H1 (cell line): Measurements from ENCODE around the gene CLPX. TPM values are rescaled to one million over a fixed set of nuclear protein-coding genes. Genes with fewer than 3 reads are reported as not detected.
"Not testable (repeated sequence)": the region's sequence is repeated elsewhere in the genome, so short reads cannot be mapped to it uniquely, and the experiment has no call there.

Source experiments
- CTCF ChIA-PET: fragments of 300-600 bp; sonication (Branson Sonifier 250); formaldehyde crosslinking; loops from one replicate; lab custom pipeline; 2021; ENCODE audit not compliant: partially characterized antibody; lab: Charles Lee
- POLR2A ChIA-PET: fragments of 300-600 bp; sonication (Branson Sonifier 250); formaldehyde crosslinking; loops from one replicate; lab custom pipeline; 2021; ENCODE audit warnings: inconsistent platforms; ENCODE audit not compliant: partially characterized antibody; lab: Charles Lee
- DNase-seq, 2 experiments: peaks; one replicate each; pipeline versions ENCODE4 v3.0.0 to v3.0.0-alpha.2; 2010 to 2022; ENCODE audit warnings: low spot score in 2 of 2, low read depth in 1 of 2, mixed read lengths in 1 of 2
- FAIRE-seq: peaks from 2 replicates; lab custom pipeline; 2011; peaks lifted over from hg19 to GRCh38; lab: Jason Lieb, UNC
- H2AFZ ChIP-seq: 2 replicates; pipeline ENCODE4 v1.8.1; 2012; ENCODE audit warnings: low read length, inconsistent platforms
- H2AK5ac ChIP-seq: 2 replicates; pipeline ENCODE4 v1.6.1; 2013; ENCODE audit warnings: low read depth, low read length
- H2BK120ac ChIP-seq: replicated peaks from 2 replicates; pipeline ENCODE3; 2013; ENCODE audit warnings: low read depth, low read length, inconsistent platforms
- H2BK12ac ChIP-seq: 2 replicates; pipeline ENCODE4 v1.6.1; 2013; ENCODE audit warnings: low read depth, low read length
- H2BK15ac ChIP-seq: 2 replicates; pipeline ENCODE4 v1.6.1; 2013; ENCODE audit warnings: low read length
- H2BK20ac ChIP-seq: 2 replicates; pipeline ENCODE4 v1.6.1; 2013; ENCODE audit warnings: low read length
- H2BK5ac ChIP-seq: 2 replicates; pipeline ENCODE4 v1.6.1; 2013; ENCODE audit warnings: low read depth, low read length
- H3K14ac ChIP-seq: 2 replicates; pipeline ENCODE4 v1.6.1; 2013; ENCODE audit warnings: inconsistent platforms; ENCODE audit not compliant: insufficient read length
- H3K18ac ChIP-seq: 2 replicates; pipeline ENCODE4 v1.6.1; 2013; ENCODE audit warnings: low read length; ENCODE audit errors: extremely low read depth
- H3K23ac ChIP-seq: 2 replicates; pipeline ENCODE4 v1.6.1; 2013; ENCODE audit warnings: inconsistent platforms; ENCODE audit not compliant: insufficient read length
- H3K23me2 ChIP-seq: 2 replicates; pipeline ENCODE4 v1.6.1; 2013; ENCODE audit warnings: low read depth, low read length
- H3K27ac ChIP-seq: 2 replicates; pipeline ENCODE4 v1.6.1; 2011; ENCODE audit warnings: low read depth, low read length, inconsistent platforms
- H3K27me3 ChIP-seq, 4 experiments: replicated peaks in 1 of 4; 1 replicate in 1 of 4; 2 replicates in 3 of 4; pipeline versions ENCODE4 v1.6.1 to v1.8.1; 2011 to 2013; ENCODE audit warnings: low read length in 3 of 4, mild to moderate bottlenecking in 3 of 4, inconsistent platforms in 2 of 4, mixed read lengths in 2 of 4, moderate library complexity in 1 of 4; ENCODE audit not compliant: control insufficient read depth in 3 of 4, insufficient read depth in 3 of 4; ENCODE audit errors: extremely low read depth in 1 of 4
- H3K36me3 ChIP-seq, 4 experiments: 2 replicates each; pipeline versions ENCODE4 v1.6.1 to v1.8.1; 2011 to 2013; ENCODE audit warnings: mild to moderate bottlenecking in 4 of 4, low read length in 3 of 4, moderate library complexity in 2 of 4, control low read depth in 1 of 4, inconsistent platforms in 1 of 4; ENCODE audit not compliant: insufficient read depth in 4 of 4, control insufficient read depth in 2 of 4
- H3K4ac ChIP-seq: replicated peaks from 2 replicates; pipeline ENCODE3; 2013; ENCODE audit warnings: low read length, low read depth, mixed read lengths, inconsistent platforms; ENCODE audit not compliant: insufficient read length
- H3K4me1 ChIP-seq, 4 experiments: replicated peaks in 1 of 4; 1 replicate in 1 of 4; 2 replicates in 3 of 4; pipeline versions ENCODE4 v1.6.1 to v1.8.1; 2011 to 2013; ENCODE audit warnings: low read length in 3 of 4, inconsistent platforms in 2 of 4, mixed read lengths in 1 of 4; ENCODE audit not compliant: insufficient read depth in 4 of 4, control insufficient read depth in 3 of 4
- H3K4me2 ChIP-seq, 2 experiments: 2 replicates each; pipeline versions ENCODE4 v1.6.1 to v1.8.1; 2011 to 2013; ENCODE audit warnings: low read depth in 2 of 2, low read length in 2 of 2, control low read depth in 1 of 2, inconsistent platforms in 1 of 2, mild to moderate bottlenecking in 1 of 2; ENCODE audit not compliant: insufficient read depth in 1 of 2
- H3K4me3 ChIP-seq, 4 experiments: fragments of 200-600, 300-600 bp in 1 of 4; sonication (generic), shearing (Covaris generic), sonication (Bioruptor Twin) in 1 of 4; 2 replicates each; pipeline versions ENCODE4 v1.5.1 to v1.8.1; 2011 to 2016; ENCODE audit warnings: low read length in 4 of 4, low read depth in 3 of 4, control low read depth in 2 of 4, inconsistent platforms in 2 of 4, mild to moderate bottlenecking in 2 of 4, mixed read lengths in 1 of 4, moderate library complexity in 1 of 4; ENCODE audit not compliant: insufficient read depth in 2 of 4; ENCODE audit errors: extremely low read depth in 1 of 4
- H3K56ac ChIP-seq: replicated peaks from 2 replicates; pipeline ENCODE3; 2013; ENCODE audit warnings: low read depth, mild to moderate bottlenecking, mixed read lengths, low read length, inconsistent platforms; ENCODE audit not compliant: insufficient read length
- H3K79me1 ChIP-seq: 2 replicates; pipeline ENCODE4 v1.6.1; 2013; ENCODE audit warnings: low read depth, low read length, control low read depth
- H3K79me2 ChIP-seq, 2 experiments: 2 replicates each; pipeline versions ENCODE4 v1.6.1 to v1.8.1; 2012 to 2013; ENCODE audit warnings: low read length in 2 of 2, mild to moderate bottlenecking in 2 of 2, inconsistent platforms in 1 of 2; ENCODE audit not compliant: insufficient read depth in 2 of 2, control insufficient read depth in 1 of 2
- H3K9ac ChIP-seq, 4 experiments: replicated peaks in 1 of 4; 1 replicate in 1 of 4; 2 replicates in 3 of 4; pipeline versions ENCODE4 v1.6.1 to v1.8.1; 2011 to 2013; ENCODE audit warnings: low read depth in 3 of 4, low read length in 3 of 4, control low read depth in 2 of 4, mild to moderate bottlenecking in 2 of 4, moderate library complexity in 2 of 4, inconsistent platforms in 1 of 4; ENCODE audit errors: extremely low read depth in 1 of 4
- H3K9me3 ChIP-seq, 2 experiments: 2 replicates each; pipeline versions ENCODE4 v1.6.1 to v1.8.1; 2012 to 2013; ENCODE audit warnings: mild to moderate bottlenecking in 2 of 2, moderate library complexity in 2 of 2, control low read depth in 1 of 2, inconsistent platforms in 1 of 2, low read depth in 1 of 2, low read length in 1 of 2, mixed read lengths in 1 of 2; ENCODE audit not compliant: insufficient read depth in 2 of 2
- H4K20me1 ChIP-seq, 2 experiments: replicated peaks in 1 of 2; 2 replicates each; pipeline versions ENCODE3 to v1.8.1; 2011 to 2013; ENCODE audit warnings: inconsistent platforms in 2 of 2, low read length in 2 of 2, mild to moderate bottlenecking in 1 of 2; ENCODE audit not compliant: insufficient read depth in 2 of 2, control insufficient read depth in 1 of 2
- H4K5ac ChIP-seq: 2 replicates; pipeline ENCODE4 v1.6.1; 2013; ENCODE audit warnings: low read length, low read depth, mixed read lengths, inconsistent platforms; ENCODE audit not compliant: insufficient read length
- H4K8ac ChIP-seq: 2 replicates; pipeline ENCODE4 v1.8.0; 2013; ENCODE audit warnings: mild to moderate bottlenecking, moderate library complexity, low read length, inconsistent platforms; ENCODE audit not compliant: insufficient read depth; ENCODE audit errors: extremely low read depth
- H4K91ac ChIP-seq: replicated peaks from 2 replicates; pipeline ENCODE3; 2013; ENCODE audit warnings: low read length, mixed read lengths, inconsistent platforms; ENCODE audit not compliant: insufficient read length
- WGBS, 2 experiments: shearing (Covaris generic) in 1 of 2; methylation state at CpG; one replicate each; pipeline versions ENCODE4 v1.1.6 to v1.1.7; 2013 to 2015; ENCODE audit warnings: low lambda C conversion rate in 2 of 2, mixed read lengths in 2 of 2, inconsistent platforms in 1 of 2, low coverage in 1 of 2, missing lambda C conversion rate in 1 of 2; ENCODE audit not compliant: insufficient replicate concordance in 2 of 2, insufficient coverage in 1 of 2, insufficient read length in 1 of 2; ENCODE audit errors: extremely low coverage in 1 of 2, missing lambda C conversion rate in 1 of 2; 5-methylcytosine and 5-hydroxymethylcytosine counted together
- polyA plus RNA-seq, 7 experiments: library from polyadenylated mRNA; depleted of rRNA in 3 of 7; stranded (reverse) in 5 of 7; unstranded in 2 of 7; fragments of >200 nt in 5 of 7; fragments of 200-250 nt in 2 of 7; gene quantifications; 1 replicate in 5 of 7; 2 replicates in 1 of 7; 4 replicates in 1 of 7; pipeline versions ENCODE4 v1.2.1 to v1.2.3, GENCODE V29; 2011 to 2013; ENCODE audit warnings: missing spikeins in 2 of 7, mixed read lengths in 2 of 7
- total RNA-seq: library from RNA; stranded (reverse); fragmentation: NEBNext Ultra II Directional; extraction: Animal tissue kit (Norgen Biotek cat#: 25700); gene quantifications from 2 replicates; pipeline ENCODE4 v1.2.1, GENCODE V29; 2021

The CLPX gene
- total and polyA plus RNA-seq, 2 of the 8 experiments (the other 6 are each of a cell fraction or from before 2014, with no cell fraction given): 10.5 to 53.6 TPM

- POLR2A ChIA-PET: interaction anchor here (1.5 kb wide), 1 partner anchor 123 kb away, joined by 3 read pairs; the partner anchor contains the start of gene RNU5B-1
- H4K20me1 ChIP-seq, H2BK20ac ChIP-seq, H3K27me3 ChIP-seq, H2AFZ ChIP-seq, H3K56ac ChIP-seq, H3K27ac ChIP-seq, H3K18ac ChIP-seq, H3K23me2 ChIP-seq, H2AK5ac ChIP-seq, H2BK120ac ChIP-seq, H2BK12ac ChIP-seq, H2BK15ac ChIP-seq, H3K9ac ChIP-seq, H3K23ac ChIP-seq, H2BK5ac ChIP-seq, H3K4me2 ChIP-seq, H3K4me3 ChIP-seq, H4K5ac ChIP-seq, FAIRE-seq, H3K79me1 ChIP-seq, H3K9me3 ChIP-seq, H4K8ac ChIP-seq, H3K4ac ChIP-seq, DNase-seq, H3K4me1 ChIP-seq, H3K14ac ChIP-seq, H4K91ac ChIP-seq: not testable (repeated sequence)
- peaks cover 4 to 26% (median 13%) of the 10 kb centered on the region in 4 experiments; a peak in 6 of 8 replicates for H3K36me3 ChIP-seq
- 94% methylated on average over 14 of the region's 15 CpGs; no CpG with 5 or more reads in 1 of the 2 experiments for WGBS, 2 experiments
- H3K79me2 ChIP-seq: peaks cover 3 to 36% of the 10 kb centered on the region in 2 experiments; a peak in 3 of 4 replicates
- CTCF ChIA-PET: interaction anchor here (0.6 to 1.0 kb wide), 4 partner anchors 21 to 1595 kb away, joined by 3 to 4 read pairs (median 3); no protein-coding TSS in a partner anchor
Measured at GRCh38 chr15:65181582-65182353, 3.4 kb downstream of the CLPX start.
